ENCODE data around the gene WDR55.

Gene WDR55

GRCh38 chr5:140672455-140673186, 7.9 kb downstream of the WDR55 start:
- H3K4me1 ChIP-seq (ENCODE audit: insufficient read depth, low read length), result no peaks in the 10 kb centered on the region
- no peaks in the 10 kb centered on the region for H3K27me3 ChIP-seq (ENCODE audit: insufficient read depth, low read length)
- peaks cover 86% of the 10 kb centered on the region for H3K36me3 ChIP-seq (ENCODE audit: insufficient read depth, low read length)
- H3K4me3 ChIP-seq (ENCODE audit: low read length), result no peak overlapping the region
- H3K9me3 ChIP-seq (ENCODE audit: low read length), result no peaks in the 10 kb centered on the region
- H2AFZ ChIP-seq (ENCODE audit: low read depth, low read length), result no peak overlapping the region

- no peak within 1 kb of the TSS for H2AFZ ChIP-seq (ENCODE audit: low read depth, low read length)
- peaks cover 85% of the 10 kb centered on the region for H3K36me3 ChIP-seq (ENCODE audit: insufficient read depth, low read length)
- H3K4me3 ChIP-seq (ENCODE audit: low read length), result no peak within 1 kb of the TSS
- no peaks in the 10 kb centered on the region for H3K4me1 ChIP-seq (ENCODE audit: insufficient read depth, low read length)
- no peaks in the 10 kb centered on the region for H3K9me3 ChIP-seq (ENCODE audit: low read length)
- H3K27me3 ChIP-seq (ENCODE audit: insufficient read depth, low read length), result no peaks in the 10 kb centered on the region
These were observed 8.7 kb downstream of the WDR55 start, which contains the start of gene DND1 for GRCh38 chr5:140673187-140673976. DND1 (minus strand) TSS chr5:140673576; CDS start chr5:140673542, 34 bp downstream.

- H3K27me3 ChIP-seq (ENCODE audit: insufficient read depth, low read length), result no peaks in the 10 kb centered on the region
- H2AFZ ChIP-seq (ENCODE audit: low read depth, low read length), result no peak overlapping the region
- no peaks in the 10 kb centered on the region for H3K4me1 ChIP-seq (ENCODE audit: insufficient read depth, low read length)
- H3K36me3 ChIP-seq (ENCODE audit: insufficient read depth, low read length), result peaks cover 82% of the 10 kb centered on the region
- H3K4me3 ChIP-seq (ENCODE audit: low read length), result no peak overlapping the region
- H3K9me3 ChIP-seq (ENCODE audit: low read length), result no peaks in the 10 kb centered on the region
These were observed 9.5 kb downstream of the WDR55 start for GRCh38 chr5:140674211-140674610.

- no peaks in the 10 kb centered on the region for H3K4me1 ChIP-seq (ENCODE audit: insufficient read depth, low read length)
- no peak overlapping the region for H2AFZ ChIP-seq (ENCODE audit: low read depth, low read length)
- H3K36me3 ChIP-seq (ENCODE audit: insufficient read depth, low read length), result peaks cover 82% of the 10 kb centered on the region
- no peaks in the 10 kb centered on the region for H3K27me3 ChIP-seq (ENCODE audit: insufficient read depth, low read length)
- no peak overlapping the region for H3K4me3 ChIP-seq (ENCODE audit: low read length)
- H3K9me3 ChIP-seq (ENCODE audit: low read length), result no peaks in the 10 kb centered on the region
These were observed 9.9 kb downstream of the WDR55 start for GRCh38 chr5:140674629-140675028.

GRCh38 chr5:140677947-140678346, 13.2 kb downstream of the WDR55 start:
- no peaks in the 10 kb centered on the region for H3K27me3 ChIP-seq (ENCODE audit: insufficient read depth, low read length)
- H3K4me1 ChIP-seq (ENCODE audit: insufficient read depth, low read length), result no peaks in the 10 kb centered on the region
- H2AFZ ChIP-seq (ENCODE audit: low read depth, low read length), result no peak overlapping the region
- no peaks in the 10 kb centered on the region for H3K9me3 ChIP-seq (ENCODE audit: low read length)
- H3K4me3 ChIP-seq (ENCODE audit: low read length), result no peak overlapping the region
- H3K36me3 ChIP-seq (ENCODE audit: insufficient read depth, low read length), result peaks cover 78% of the 10 kb centered on the region

- Histone ChIP-seq H3K27me3 (ENCODE audit: insufficient read depth, low read length) (no peaks in the 10 kb centered on the region), H2AFZ (ENCODE audit: low read depth, low read length) (no peak overlapping the region), H3K4me3 (ENCODE audit: low read length) (no peak overlapping the region), H3K9me3 (ENCODE audit: low read length) (no peaks in the 10 kb centered on the region), H3K4me1 (ENCODE audit: insufficient read depth, low read length) (no peaks in the 10 kb centered on the region), H3K36me3 (ENCODE audit: insufficient read depth, low read length) (peaks cover 78% of the 10 kb centered on the region)
These were observed 14.3 kb downstream of the WDR55 start for GRCh38 chr5:140678993-140679392.

- H3K4me3 ChIP-seq (ENCODE audit: low read length), result peak overlapping the region; percentile 63
- H3K36me3 ChIP-seq (ENCODE audit: insufficient read depth, low read length), result peaks cover 43% of the 10 kb centered on the region
- peaks cover 12% of the 10 kb centered on the region for H3K4me1 ChIP-seq (ENCODE audit: insufficient read depth, low read length)
- no peaks in the 10 kb centered on the region for H3K9me3 ChIP-seq (ENCODE audit: low read length)
- peak overlapping the region; percentile 13 for H2AFZ ChIP-seq (ENCODE audit: low read depth, low read length)
- no peaks in the 10 kb centered on the region for H3K27me3 ChIP-seq (ENCODE audit: insufficient read depth, low read length)
These were observed 25.8 kb downstream of the WDR55 start for GRCh38 chr5:140690376-140690932.

GRCh38 chr5:140690941-140691924, 26.5 kb downstream of the WDR55 start, which contains the start of the genes HARS1 and HARS2:
HARS1 (minus strand) TSS chr5:140691370; CDS start chr5:140691304, 66 bp downstream.
HARS2 (plus strand) TSS chr5:140691455; CDS start chr5:140691649, 194 bp downstream.
- no peaks in the 10 kb centered on the region for H3K9me3 ChIP-seq (ENCODE audit: low read length)
- peaks cover 48% of the 10 kb centered on the region for H3K36me3 ChIP-seq (ENCODE audit: insufficient read depth, low read length)
- H3K4me3 ChIP-seq (ENCODE audit: low read length), result peak within 1 kb of the TSS; percentile 63
- peak within 1 kb of the TSS; percentile 76 for H2AFZ ChIP-seq (ENCODE audit: low read depth, low read length)
- no peaks in the 10 kb centered on the region for H3K27me3 ChIP-seq (ENCODE audit: insufficient read depth, low read length)
- H3K4me1 ChIP-seq (ENCODE audit: insufficient read depth, low read length), result peaks cover 12% of the 10 kb centered on the region

GRCh38 chr5:140694276-140694675, 29.6 kb downstream of the WDR55 start:
- Histone ChIP-seq H3K4me1 (ENCODE audit: insufficient read depth, low read length) (peaks cover 12% of the 10 kb centered on the region), H2AFZ (ENCODE audit: low read depth, low read length) (no peak overlapping the region), H3K27me3 (ENCODE audit: insufficient read depth, low read length) (no peaks in the 10 kb centered on the region), H3K4me3 (ENCODE audit: low read length) (no peak overlapping the region), H3K9me3 (ENCODE audit: low read length) (no peaks in the 10 kb centered on the region), H3K36me3 (ENCODE audit: insufficient read depth, low read length) (peaks cover 61% of the 10 kb centered on the region)

- no peaks in the 10 kb centered on the region for H3K9me3 ChIP-seq (ENCODE audit: low read length)
- peaks cover 70% of the 10 kb centered on the region for H3K36me3 ChIP-seq (ENCODE audit: insufficient read depth, low read length)
- H3K4me1 ChIP-seq (ENCODE audit: insufficient read depth, low read length), result peaks cover 20% of the 10 kb centered on the region
- no peak overlapping the region for H2AFZ ChIP-seq (ENCODE audit: low read depth, low read length)
- no peaks in the 10 kb centered on the region for H3K27me3 ChIP-seq (ENCODE audit: insufficient read depth, low read length)
- H3K4me3 ChIP-seq (ENCODE audit: low read length), result no peak overlapping the region
These were observed 32.3 kb downstream of the WDR55 start for GRCh38 chr5:140696891-140697492.

- peak within 1 kb of the TSS; percentile 81 for H3K4me3 ChIP-seq (ENCODE audit: low read length)
- no peak within 1 kb of the TSS for H2AFZ ChIP-seq (ENCODE audit: low read depth, low read length)
- H3K36me3 ChIP-seq (ENCODE audit: insufficient read depth, low read length), result peaks cover 83% of the 10 kb centered on the region
- H3K27me3 ChIP-seq (ENCODE audit: insufficient read depth, low read length), result no peaks in the 10 kb centered on the region
- peaks cover 15% of the 10 kb centered on the region for H3K4me1 ChIP-seq (ENCODE audit: insufficient read depth, low read length)
- H3K9me3 ChIP-seq (ENCODE audit: low read length), result no peaks in the 10 kb centered on the region
These were observed 35.8 kb downstream of the WDR55 start, which contains the start of gene ZMAT2 for GRCh38 chr5:140700177-140701144. ZMAT2 (plus strand) TSS chr5:140700447; CDS start chr5:140700461, 14 bp downstream.
